H9 (cell line): ENCODE results near the gene GFER. TPM values are rescaled to one million over a fixed set of nuclear protein-coding genes. Genes with fewer than 3 reads are reported as not detected.

Experiments
- DNase-seq: peaks from one replicate; pipeline ENCODE4 v3.0.0-alpha.2; 2017
- H2AFZ ChIP-seq: one replicate; pipeline ENCODE4 v1.6.1; 2013; ENCODE audit warnings: mild to moderate bottlenecking, low read length, control low read depth, moderate library complexity
- H2AK5ac ChIP-seq: 2 replicates; pipeline ENCODE4 v1.6.1; 2013; ENCODE audit warnings: low read length, control low read depth, mixed read lengths; ENCODE audit not compliant: insufficient read length
- H2BK120ac ChIP-seq: one replicate; pipeline ENCODE4 v1.6.1; 2013; ENCODE audit warnings: low read depth, mild to moderate bottlenecking, low read length, control low read depth, inconsistent platforms; ENCODE audit not compliant: poor library complexity, severe bottlenecking
- H2BK12ac ChIP-seq: 2 replicates; pipeline ENCODE4 v1.6.1; 2013; ENCODE audit warnings: low read length, control low read depth, mixed read lengths, low read depth; ENCODE audit not compliant: insufficient read length
- H2BK15ac ChIP-seq: 2 replicates; pipeline ENCODE4 v1.6.1; 2013; ENCODE audit warnings: low read depth, low read length, control low read depth
- H2BK20ac ChIP-seq: one replicate; pipeline ENCODE4 v1.6.1; 2013; ENCODE audit warnings: low read depth, mild to moderate bottlenecking, low read length, control low read depth, inconsistent platforms; ENCODE audit not compliant: poor library complexity, severe bottlenecking
- H2BK5ac ChIP-seq: 2 replicates; pipeline ENCODE4 v1.6.1; 2013; ENCODE audit warnings: low read length, control low read depth, mixed read lengths; ENCODE audit not compliant: insufficient read length
- H3K14ac ChIP-seq: 2 replicates; pipeline ENCODE4 v1.6.1; 2013; ENCODE audit warnings: low read length, control low read depth; ENCODE audit not compliant: insufficient read depth
- H3K18ac ChIP-seq: 2 replicates; pipeline ENCODE4 v1.6.1; 2013; ENCODE audit warnings: low read depth, mild to moderate bottlenecking, mixed read lengths, low read length, control low read depth; ENCODE audit not compliant: insufficient read length
- H3K23ac ChIP-seq: 2 replicates; pipeline ENCODE4 v1.6.1; 2013; ENCODE audit warnings: low read length, control low read depth, mixed read lengths, low read depth; ENCODE audit not compliant: insufficient read length
- H3K23me2 ChIP-seq: 2 replicates; pipeline ENCODE4 v1.6.1; 2013; ENCODE audit warnings: low read depth, mild to moderate bottlenecking, mixed read lengths, low read length, control low read depth; ENCODE audit not compliant: insufficient read length, poor library complexity, severe bottlenecking
- H3K27ac ChIP-seq: 2 replicates; pipeline ENCODE4 v1.5.1; 2013; ENCODE audit warnings: low read length, control low read depth, mixed read lengths, low read depth; ENCODE audit not compliant: insufficient read length
- H3K27me3 ChIP-seq: 2 replicates; pipeline ENCODE4 v1.6.1; 2013; ENCODE audit warnings: low read length, control low read depth, inconsistent platforms; ENCODE audit not compliant: insufficient read depth
- H3K4ac ChIP-seq: 2 replicates; pipeline ENCODE4 v1.6.1; 2013; ENCODE audit warnings: low read depth, mild to moderate bottlenecking, control low read depth, inconsistent platforms, low read length, moderate library complexity
- H3K4me1 ChIP-seq: 2 replicates; pipeline ENCODE4 v1.6.1; 2013; ENCODE audit warnings: low read length, control low read depth, inconsistent platforms; ENCODE audit not compliant: insufficient read depth
- H3K4me2 ChIP-seq: 2 replicates; pipeline ENCODE4 v1.6.1; 2013; ENCODE audit warnings: low read length, control low read depth, mixed read lengths; ENCODE audit not compliant: insufficient read length, insufficient read depth
- H3K56ac ChIP-seq: 2 replicates; pipeline ENCODE4 v1.6.1; 2013; ENCODE audit warnings: low read depth, mild to moderate bottlenecking, mixed read lengths, low read length, control low read depth; ENCODE audit not compliant: insufficient read length
- H3K79me1 ChIP-seq: 2 replicates; pipeline ENCODE4 v1.6.1; 2013; ENCODE audit warnings: low read depth, mild to moderate bottlenecking, moderate library complexity, low read length, control low read depth, inconsistent platforms; ENCODE audit not compliant: insufficient read depth, poor library complexity, severe bottlenecking
- H3K79me2 ChIP-seq: 2 replicates; pipeline ENCODE4 v1.6.1; 2013; ENCODE audit warnings: low read length, control low read depth, inconsistent platforms; ENCODE audit not compliant: insufficient read depth
- H3K9ac ChIP-seq: 2 replicates; pipeline ENCODE4 v1.6.1; 2013; ENCODE audit warnings: low read length, control low read depth, mixed read lengths; ENCODE audit not compliant: insufficient read length; ENCODE audit errors: extremely low read depth
- H3K9me3 ChIP-seq: one replicate; pipeline ENCODE4 v1.6.1; 2013; ENCODE audit warnings: low read depth, low read length, inconsistent platforms; ENCODE audit not compliant: control insufficient read depth
- H3T11ph ChIP-seq: one replicate; pipeline ENCODE4 v1.6.1; 2013; ENCODE audit warnings: mild to moderate bottlenecking, low read length, control low read depth, inconsistent platforms
- H4K20me1 ChIP-seq: one replicate; pipeline ENCODE4 v1.6.1; 2013; ENCODE audit not compliant: control insufficient read depth, insufficient read length, insufficient read depth
- H4K5ac ChIP-seq: 2 replicates; pipeline ENCODE4 v1.6.1; 2013; ENCODE audit warnings: low read depth, mild to moderate bottlenecking, mixed read lengths, low read length, control low read depth; ENCODE audit not compliant: insufficient read length
- H4K8ac ChIP-seq: replicated peaks from 2 replicates; pipeline ENCODE4 v1.6.1; 2013; ENCODE audit warnings: low read length, control low read depth, mixed read lengths, low read depth; ENCODE audit not compliant: insufficient read length
- H4K91ac ChIP-seq: 2 replicates; pipeline ENCODE4 v1.6.1; 2013; ENCODE audit warnings: low read depth, mild to moderate bottlenecking, moderate library complexity, mixed read lengths, low read length, control low read depth; ENCODE audit not compliant: insufficient read length
- H3K27ac Mint-ChIP-seq, 3 experiments: 2 replicates in 2 of 3; 3 replicates in 1 of 3; pipeline ENCODE4 v1.8.0; 2020 to 2021; ENCODE audit warnings: mixed read lengths in 3 of 3, mild to moderate bottlenecking in 1 of 3, moderate library complexity in 1 of 3
- H3K27me3 Mint-ChIP-seq: 2 replicates; pipeline ENCODE4 v1.8.0; 2021; ENCODE audit warnings: low read depth, mild to moderate bottlenecking, moderate library complexity, mixed read lengths
- H3K36me3 Mint-ChIP-seq, 3 experiments: 2 replicates in 2 of 3; 3 replicates in 1 of 3; pipeline ENCODE4 v1.8.0; 2020 to 2021; ENCODE audit warnings: low read depth in 3 of 3, mixed read lengths in 3 of 3; ENCODE audit not compliant: insufficient read depth in 1 of 3
- H3K4me1 Mint-ChIP-seq, 2 experiments: 2 replicates each; pipeline ENCODE4 v1.8.0; 2020; ENCODE audit warnings: mixed read lengths in 2 of 2
- H3K4me3 Mint-ChIP-seq, 2 experiments: 2 replicates in 1 of 2; 3 replicates in 1 of 2; pipeline ENCODE4 v1.8.0; 2020 to 2021; ENCODE audit warnings: mild to moderate bottlenecking in 2 of 2, mixed read lengths in 2 of 2, moderate library complexity in 1 of 2
- H3K9me3 Mint-ChIP-seq, 2 experiments: 2 replicates in 1 of 2; 3 replicates in 1 of 2; pipeline ENCODE4 v1.8.0; 2020; ENCODE audit warnings: mild to moderate bottlenecking in 2 of 2, mixed read lengths in 2 of 2, moderate library complexity in 1 of 2
- WGBS: extraction: QIAGEN DNeasy Blood & Tissue Kit; methylation state at CpG from one replicate; pipeline ENCODE4 v1.1.7; 2013; ENCODE audit warnings: missing lambda C conversion rate, low lambda C conversion rate, mixed read lengths; ENCODE audit not compliant: insufficient read length; ENCODE audit errors: extremely low coverage; 5-methylcytosine and 5-hydroxymethylcytosine counted together
- total RNA-seq: library from RNA; stranded (reverse); gene quantifications from 2 replicates; pipeline ENCODE4 v1.2.1, GENCODE V29; 2021
- TF ChIP-seq, protein P1 (sequence below): fragments of 200-600 bp; sonication (generic); conservative IDR thresholded peaks from 3 replicates; pipeline ENCODE4 v1.8.0; 2021; ENCODE audit warnings: antibody characterized with exemption, mild to moderate bottlenecking

The GFER gene
- total RNA-seq, 1 experiment from 2014 or later, result 49.1 TPM

DNA sequence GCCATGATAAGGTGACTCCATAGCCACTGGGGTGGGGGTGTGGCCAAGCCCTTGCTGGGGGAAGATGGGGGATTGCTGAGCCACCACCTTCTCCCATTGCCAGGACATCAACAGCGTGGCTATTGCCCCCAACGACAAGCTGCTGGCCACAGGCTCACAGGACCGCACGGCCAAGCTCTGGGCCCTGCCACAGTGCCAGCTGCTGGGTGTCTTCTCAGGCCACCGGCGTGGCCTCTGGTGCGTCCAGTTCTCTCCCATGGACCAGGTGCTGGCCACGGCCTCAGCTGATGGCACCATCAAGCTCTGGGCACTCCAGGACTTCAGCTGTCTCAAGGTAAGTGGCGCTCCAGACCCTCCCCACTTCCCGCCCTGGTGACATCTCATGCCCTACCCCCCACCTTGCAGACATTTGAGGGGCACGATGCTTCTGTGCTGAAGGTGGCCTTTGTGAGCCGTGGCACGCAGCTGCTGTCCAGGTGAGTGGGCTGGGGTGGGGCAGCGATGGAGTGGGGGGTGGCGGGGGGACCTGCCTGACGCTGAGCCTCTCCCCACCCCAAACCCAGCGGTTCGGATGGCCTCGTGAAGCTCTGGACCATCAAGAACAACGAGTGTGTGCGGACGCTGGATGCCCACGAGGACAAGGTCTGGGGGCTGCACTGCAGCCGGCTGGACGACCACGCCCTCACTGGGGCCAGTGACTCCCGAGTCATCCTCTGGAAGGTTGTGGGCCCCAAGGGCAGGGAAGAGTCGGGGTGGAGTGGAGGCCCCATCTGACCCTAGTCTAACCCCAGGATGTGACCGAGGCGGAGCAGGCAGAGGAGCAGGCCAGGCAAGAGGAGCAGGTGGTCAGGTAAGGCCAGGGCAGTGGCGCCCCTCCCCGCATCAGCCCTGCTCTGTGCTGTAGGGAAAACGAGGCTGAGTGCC is 6.8 kb upstream of the GFER start:
- H2BK20ac ChIP-seq, result no peak overlapping the region
- Mint-ChIP-seq H3K36me3 (peaks cover 10 to 27% (median 23%) of the 10 kb centered on the region in 3 experiments), H3K27me3 (peaks cover 29% of the 10 kb centered on the region), H3K9me3 (no peaks in the 10 kb centered on the region), H3K4me1 (peaks cover 12 to 16% of the 10 kb centered on the region in 2 experiments), H3K4me3 (no peak overlapping the region), H3K27ac (no peak overlapping the region)
- TF ChIP-seq, protein P1, sequence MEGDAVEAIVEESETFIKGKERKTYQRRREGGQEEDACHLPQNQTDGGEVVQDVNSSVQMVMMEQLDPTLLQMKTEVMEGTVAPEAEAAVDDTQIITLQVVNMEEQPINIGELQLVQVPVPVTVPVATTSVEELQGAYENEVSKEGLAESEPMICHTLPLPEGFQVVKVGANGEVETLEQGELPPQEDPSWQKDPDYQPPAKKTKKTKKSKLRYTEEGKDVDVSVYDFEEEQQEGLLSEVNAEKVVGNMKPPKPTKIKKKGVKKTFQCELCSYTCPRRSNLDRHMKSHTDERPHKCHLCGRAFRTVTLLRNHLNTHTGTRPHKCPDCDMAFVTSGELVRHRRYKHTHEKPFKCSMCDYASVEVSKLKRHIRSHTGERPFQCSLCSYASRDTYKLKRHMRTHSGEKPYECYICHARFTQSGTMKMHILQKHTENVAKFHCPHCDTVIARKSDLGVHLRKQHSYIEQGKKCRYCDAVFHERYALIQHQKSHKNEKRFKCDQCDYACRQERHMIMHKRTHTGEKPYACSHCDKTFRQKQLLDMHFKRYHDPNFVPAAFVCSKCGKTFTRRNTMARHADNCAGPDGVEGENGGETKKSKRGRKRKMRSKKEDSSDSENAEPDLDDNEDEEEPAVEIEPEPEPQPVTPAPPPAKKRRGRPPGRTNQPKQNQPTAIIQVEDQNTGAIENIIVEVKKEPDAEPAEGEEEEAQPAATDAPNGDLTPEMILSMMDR, result no peak
- H3T11ph ChIP-seq, result no peak overlapping the region
- no peak overlapping the region for H2AFZ ChIP-seq
- H3K56ac ChIP-seq, result no peak overlapping the region
- no peak overlapping the region for H3K27ac ChIP-seq
- no peak overlapping the region for H3K9ac ChIP-seq
- H3K4me1 ChIP-seq, result no peaks in the 10 kb centered on the region
- H3K23me2 ChIP-seq, result peaks cover 17% of the 10 kb centered on the region
- H4K8ac ChIP-seq, result no peak overlapping the region
- no peak overlapping the region for H2BK5ac ChIP-seq
- H3K9me3 ChIP-seq, result no peaks in the 10 kb centered on the region
- H3K27me3 ChIP-seq, result peaks cover 17% of the 10 kb centered on the region
- no peak overlapping the region for H3K4ac ChIP-seq
- H3K23ac ChIP-seq, result no peak overlapping the region
- peaks cover 6% of the 10 kb centered on the region; the same call in 1 of the 2 replicates for H3K79me2 ChIP-seq
- H3K18ac ChIP-seq, result no peak overlapping the region
- no peak overlapping the region for H3K4me2 ChIP-seq
- H2BK15ac ChIP-seq, result no peak overlapping the region
- no peak for DNase-seq
- no peak overlapping the region for H4K5ac ChIP-seq
- no CpG with 5 or more reads among the region's 33 CpGs for WGBS
- no peak overlapping the region for H2AK5ac ChIP-seq
- no peak overlapping the region for H4K91ac ChIP-seq
- no peak overlapping the region for H2BK120ac ChIP-seq
- H3K14ac ChIP-seq, result no peak overlapping the region
- peaks cover 5% of the 10 kb centered on the region for H3K79me1 ChIP-seq
- no peaks in the 10 kb centered on the region for H4K20me1 ChIP-seq
- H2BK12ac ChIP-seq, result no peak overlapping the region
